Fibroblast of the aortic adventitia (primary cell): ENCODE results near the gene FARS2. TPM values are rescaled to one million over a fixed set of nuclear protein-coding genes. Genes with fewer than 3 reads are reported as not detected.

Experiments
- DNase-seq: peaks from one replicate; pipeline ENCODE4 v3.0.0-alpha.2; 2010; ENCODE audit warnings: low read depth
- H3K4me3 ChIP-seq: 2 replicates; pipeline ENCODE4 v1.5.1; 2011; ENCODE audit warnings: low read depth, mild to moderate bottlenecking, control low read depth, low read length, moderate library complexity
- total RNA-seq: library from RNA; depleted of rRNA; stranded (reverse); fragments of >200 nt; gene quantifications from 2 replicates; pipeline ENCODE4 v1.2.3, GENCODE V29; 2012; ENCODE audit warnings: low replicate concordance
- TF ChIP-seq, protein P1 (sequence below): IDR thresholded peaks from 2 replicates; pipeline ENCODE4 v1.5.1; 2011; ENCODE audit warnings: mild to moderate bottlenecking, low read length, control low read depth, inconsistent platforms; ENCODE audit not compliant: insufficient read depth

FARS2 gene
- total RNA-seq, 1 donor, result 25.5 TPM

DNA sequence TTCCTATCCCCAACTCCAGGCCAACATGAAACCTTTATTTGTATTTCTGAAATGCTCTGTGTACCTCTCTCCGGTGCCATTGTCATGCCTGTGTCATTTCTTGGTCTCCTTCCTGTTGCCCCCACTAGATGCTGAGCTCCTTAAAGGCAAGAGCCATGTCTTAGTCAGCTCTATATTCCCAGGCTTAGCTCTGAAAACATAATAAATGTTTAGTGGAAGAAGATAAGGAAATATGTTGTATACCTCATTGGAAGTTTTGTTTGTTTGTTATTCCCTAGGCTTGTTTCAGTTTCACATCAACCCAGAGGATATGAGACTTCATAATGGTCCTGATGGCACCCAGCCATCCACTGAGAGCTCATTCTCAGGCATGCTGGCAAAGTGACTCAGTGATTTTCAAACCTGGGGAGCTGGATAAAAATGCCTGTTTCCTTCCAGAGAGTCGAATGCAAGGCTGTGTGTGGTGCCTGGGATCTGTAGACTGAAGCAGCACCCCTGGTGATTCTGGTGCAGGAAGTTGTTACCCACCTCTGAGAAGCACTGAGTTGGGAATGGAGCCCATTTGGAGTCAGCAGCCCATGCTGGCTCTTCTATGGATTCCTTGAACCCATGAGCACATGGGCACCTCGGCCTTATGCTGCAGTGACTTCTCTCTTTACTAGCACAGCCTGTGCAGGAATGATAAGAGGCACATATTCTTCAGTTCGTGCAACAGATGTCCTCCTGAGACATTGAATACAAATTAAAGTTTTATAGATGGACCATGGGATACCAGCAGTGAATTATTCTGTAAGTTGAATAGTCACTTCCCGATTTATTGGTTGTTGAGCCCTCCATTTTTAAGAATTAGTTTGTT is 205.2 kb downstream of the FARS2 start:
- DNase-seq, result peak; percentile 72
- no peak overlapping the region for H3K4me3 ChIP-seq
- TF ChIP-seq, protein P1, sequence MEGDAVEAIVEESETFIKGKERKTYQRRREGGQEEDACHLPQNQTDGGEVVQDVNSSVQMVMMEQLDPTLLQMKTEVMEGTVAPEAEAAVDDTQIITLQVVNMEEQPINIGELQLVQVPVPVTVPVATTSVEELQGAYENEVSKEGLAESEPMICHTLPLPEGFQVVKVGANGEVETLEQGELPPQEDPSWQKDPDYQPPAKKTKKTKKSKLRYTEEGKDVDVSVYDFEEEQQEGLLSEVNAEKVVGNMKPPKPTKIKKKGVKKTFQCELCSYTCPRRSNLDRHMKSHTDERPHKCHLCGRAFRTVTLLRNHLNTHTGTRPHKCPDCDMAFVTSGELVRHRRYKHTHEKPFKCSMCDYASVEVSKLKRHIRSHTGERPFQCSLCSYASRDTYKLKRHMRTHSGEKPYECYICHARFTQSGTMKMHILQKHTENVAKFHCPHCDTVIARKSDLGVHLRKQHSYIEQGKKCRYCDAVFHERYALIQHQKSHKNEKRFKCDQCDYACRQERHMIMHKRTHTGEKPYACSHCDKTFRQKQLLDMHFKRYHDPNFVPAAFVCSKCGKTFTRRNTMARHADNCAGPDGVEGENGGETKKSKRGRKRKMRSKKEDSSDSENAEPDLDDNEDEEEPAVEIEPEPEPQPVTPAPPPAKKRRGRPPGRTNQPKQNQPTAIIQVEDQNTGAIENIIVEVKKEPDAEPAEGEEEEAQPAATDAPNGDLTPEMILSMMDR, result no peak

DNA sequence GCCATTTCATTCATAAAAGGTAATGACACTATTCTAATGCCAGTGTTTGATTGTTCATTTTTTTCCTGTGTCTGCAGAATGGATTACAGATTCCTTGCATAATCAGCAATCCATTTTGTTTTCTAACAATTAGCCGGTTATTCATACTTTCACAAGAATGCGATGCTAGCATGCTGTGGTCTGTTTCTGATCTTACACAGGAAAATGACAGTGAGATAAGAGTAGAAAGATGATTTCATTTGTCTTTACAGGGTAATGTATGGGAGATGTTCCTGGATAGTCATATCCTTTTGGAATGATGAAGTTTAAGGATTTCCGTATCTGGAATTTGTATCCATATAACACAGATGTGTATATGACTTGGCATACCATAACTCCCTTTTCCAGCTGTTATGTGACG is 207.3 kb downstream of the FARS2 start:
- TF ChIP-seq, protein P1, result no peak
- H3K4me3 ChIP-seq, result no peak overlapping the region
- no peak for DNase-seq

DNA sequence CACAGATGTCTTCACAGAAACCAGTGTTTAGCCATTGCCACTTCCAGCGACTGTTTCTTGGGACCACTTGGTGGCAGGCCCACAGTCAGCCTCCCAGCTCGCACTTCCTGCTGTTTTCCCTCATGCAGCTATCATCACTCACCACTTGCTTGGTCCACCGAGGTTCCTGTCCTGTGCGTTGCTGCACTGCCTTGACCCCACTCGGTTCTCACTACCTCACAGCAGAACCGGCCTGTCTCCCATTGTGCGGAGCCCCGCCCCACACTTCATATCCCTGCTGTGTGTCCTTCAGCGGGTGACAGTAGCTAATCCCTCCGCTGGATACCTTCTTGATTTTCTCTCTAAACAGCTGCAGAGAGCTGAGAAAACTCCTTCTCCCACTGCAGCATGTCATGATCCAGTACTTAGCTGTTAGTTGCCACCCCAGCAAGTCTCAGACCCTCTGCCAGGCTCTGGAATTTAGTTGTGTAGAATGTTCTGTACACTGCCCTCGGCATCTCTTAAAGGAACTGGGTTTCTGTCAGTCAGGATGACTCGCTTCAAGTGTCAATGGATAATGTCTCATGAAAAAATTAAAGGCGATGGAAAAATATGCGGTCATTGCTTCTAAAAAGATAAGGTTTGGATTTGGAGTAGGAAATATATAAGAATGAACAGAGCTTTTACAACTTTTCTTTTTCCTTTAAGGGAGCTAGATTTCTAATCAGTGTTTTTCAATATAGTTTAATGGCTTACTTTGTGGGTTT is 208.0 kb downstream of the FARS2 start:
- TF ChIP-seq, protein P1, result no peak
- no peak for DNase-seq
- no peak overlapping the region for H3K4me3 ChIP-seq

DNA sequence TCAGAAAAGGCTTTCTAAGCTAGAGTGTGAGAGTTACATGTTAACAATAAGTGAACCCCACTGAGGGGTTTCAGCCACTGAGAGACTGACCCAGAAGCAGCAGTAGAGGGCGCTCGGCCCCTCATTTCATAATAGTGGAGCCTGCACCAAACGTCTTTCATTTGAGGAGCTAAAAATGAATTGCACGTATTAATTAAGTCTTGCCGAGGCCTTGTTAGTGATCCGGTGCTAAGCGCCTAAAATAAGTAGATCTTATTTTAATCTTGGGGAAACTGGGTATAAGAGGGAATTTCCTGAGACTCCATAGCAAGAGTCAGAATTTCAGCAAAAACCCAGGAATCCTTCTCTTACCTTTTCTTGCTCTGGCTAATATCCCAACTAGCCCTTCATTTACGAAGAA is 209.7 kb downstream of the FARS2 start:
- TF ChIP-seq, protein P1, result peak; percentile 89
- no peak overlapping the region for H3K4me3 ChIP-seq

DNA sequence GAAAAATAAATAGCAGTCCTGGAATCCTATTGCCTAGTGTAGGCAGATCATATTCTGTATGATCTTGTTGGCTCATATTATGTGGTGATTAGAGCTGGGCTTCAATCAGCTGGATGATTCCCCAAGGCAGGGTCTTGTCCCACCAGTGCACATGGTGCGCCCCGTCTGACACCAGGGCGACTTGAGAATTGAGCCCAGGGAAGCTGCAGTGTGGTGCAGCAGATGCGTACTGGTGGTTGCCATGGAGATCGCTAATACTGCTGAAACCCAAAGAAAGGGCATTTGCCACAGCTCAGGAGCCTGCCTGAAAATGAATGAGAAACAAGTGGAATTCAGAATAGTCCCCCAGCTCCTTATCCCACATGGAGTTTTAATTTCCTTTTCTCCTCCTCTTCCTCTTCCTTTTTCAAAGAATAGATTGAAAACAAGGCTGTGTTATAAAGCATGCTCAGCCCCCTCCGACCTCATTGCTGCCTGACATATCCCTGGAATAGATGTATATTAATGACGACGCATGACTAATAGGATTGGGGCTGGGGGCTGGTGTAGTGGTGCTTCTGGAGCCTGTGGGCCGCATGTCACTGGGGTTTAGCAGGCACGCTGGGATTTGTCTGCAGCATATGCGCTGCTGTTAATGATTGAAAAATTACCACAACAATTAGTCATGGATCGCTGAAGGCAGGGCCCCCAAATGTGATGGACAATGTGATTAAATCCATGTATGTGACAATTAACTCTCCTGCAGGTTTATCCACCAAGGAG is 210.5 kb downstream of the FARS2 start:
- no peak overlapping the region for H3K4me3 ChIP-seq
- DNase-seq, result no peak

More for the DNA sequence above, 209.7 kb downstream of the FARS2 start:
- DNase-seq, result peak; percentile 66

DNA sequence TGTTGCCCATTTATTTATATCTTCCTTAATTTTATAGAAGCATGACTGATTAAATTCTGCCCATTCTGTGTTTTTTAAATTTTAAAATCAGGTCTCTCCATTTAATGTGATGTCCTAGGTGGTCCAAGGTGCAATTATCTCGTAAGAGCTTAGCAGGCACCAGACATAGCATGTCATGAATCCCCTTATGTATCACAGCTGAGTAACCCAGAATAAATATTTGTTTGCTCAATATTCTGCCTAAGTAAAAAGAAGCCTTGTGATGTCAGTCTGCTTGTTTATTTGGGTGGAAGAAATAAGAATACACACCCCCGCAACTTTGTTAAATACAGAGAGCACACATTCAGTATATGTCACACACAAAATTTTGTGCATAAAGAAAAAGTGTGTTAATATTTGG is 211.3 kb downstream of the FARS2 start:
- DNase-seq, result no peak
- H3K4me3 ChIP-seq, result no peak overlapping the region
- TF ChIP-seq, protein P1, result no peak

More for the DNA sequence above, 210.5 kb downstream of the FARS2 start:
- TF ChIP-seq, protein P1, result no peak
